Left ventricle myocardium inferior (tissue), 1 donor: ENCODE measurements around the gene RASA3. TPM values are rescaled to one million over a fixed set of nuclear protein-coding genes. Genes with fewer than 3 reads are reported as not detected.

Experiments
- DNase-seq: peaks from one replicate; pipeline ENCODE4 v3.0.0-alpha.2; 2020
- H3K27ac ChIP-seq: fragments of 200-600 bp; replicated peaks from 2 replicates; pipeline ENCODE4 v1.8.0; 2021
- H3K27me3 ChIP-seq: fragments of 200-600 bp; 2 replicates; pipeline ENCODE4 v1.8.0; 2021; ENCODE audit warnings: low read depth
- H3K36me3 ChIP-seq: fragments of 200-600 bp; 2 replicates; pipeline ENCODE4 v1.8.0; 2021
- H3K4me1 ChIP-seq: fragments of 200-600 bp; 2 replicates; pipeline ENCODE4 v1.8.0; 2021
- H3K4me3 ChIP-seq: fragments of 200-600 bp; 2 replicates; pipeline ENCODE4 v1.8.0; 2021; ENCODE audit warnings: mild to moderate bottlenecking, moderate library complexity
- H3K9me3 ChIP-seq: fragments of 200-600 bp; replicated peaks from 2 replicates; pipeline ENCODE4 v1.8.0; 2021
- intact Hi-C: fragments of 100-400 bp; cut with micrococcal nuclease; formaldehyde crosslinking; loops from one replicate; pipeline ENCODE4 v1.11.0; 2022
- total RNA-seq: library from RNA; stranded (reverse); fragmentation: NEBNext Ultra II Directional; extraction: Animal tissue kit (Norgen Biotek cat#: 25700); gene quantifications from one replicate; pipeline ENCODE4 v1.2.1, GENCODE V29; 2021
- TF ChIP-seq, protein P1 (sequence below): fragments of 200-600 bp; IDR thresholded peaks from 2 replicates; pipeline ENCODE4 v1.8.0; 2021; ENCODE audit warnings: antibody characterized with exemption, mild to moderate bottlenecking, borderline replicate concordance
- donor health status: DM: no; HTN: yes; CAD: no; lungs with severe emphysema.

Gene RASA3
- total RNA-seq, 1 donor from 2014 or later = 9.5 TPM

DNA sequence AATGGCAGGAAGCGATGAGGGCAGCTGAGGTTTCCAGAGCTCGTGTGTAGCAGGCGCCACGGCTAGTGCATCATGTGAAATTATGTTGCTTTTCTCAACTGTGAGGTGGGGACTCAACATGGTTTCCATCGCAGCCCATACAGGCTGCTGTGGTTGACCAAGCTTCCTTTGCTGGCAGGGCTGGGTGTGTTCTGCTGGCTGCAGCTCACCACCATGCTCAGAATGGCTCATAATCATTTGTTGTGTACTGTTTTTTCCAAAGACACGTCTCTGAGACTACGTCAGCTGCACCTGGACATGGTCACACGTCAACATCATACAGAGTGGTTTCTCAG is 16.1 kb upstream of the RASA3 start:
- TF ChIP-seq, protein P1, sequence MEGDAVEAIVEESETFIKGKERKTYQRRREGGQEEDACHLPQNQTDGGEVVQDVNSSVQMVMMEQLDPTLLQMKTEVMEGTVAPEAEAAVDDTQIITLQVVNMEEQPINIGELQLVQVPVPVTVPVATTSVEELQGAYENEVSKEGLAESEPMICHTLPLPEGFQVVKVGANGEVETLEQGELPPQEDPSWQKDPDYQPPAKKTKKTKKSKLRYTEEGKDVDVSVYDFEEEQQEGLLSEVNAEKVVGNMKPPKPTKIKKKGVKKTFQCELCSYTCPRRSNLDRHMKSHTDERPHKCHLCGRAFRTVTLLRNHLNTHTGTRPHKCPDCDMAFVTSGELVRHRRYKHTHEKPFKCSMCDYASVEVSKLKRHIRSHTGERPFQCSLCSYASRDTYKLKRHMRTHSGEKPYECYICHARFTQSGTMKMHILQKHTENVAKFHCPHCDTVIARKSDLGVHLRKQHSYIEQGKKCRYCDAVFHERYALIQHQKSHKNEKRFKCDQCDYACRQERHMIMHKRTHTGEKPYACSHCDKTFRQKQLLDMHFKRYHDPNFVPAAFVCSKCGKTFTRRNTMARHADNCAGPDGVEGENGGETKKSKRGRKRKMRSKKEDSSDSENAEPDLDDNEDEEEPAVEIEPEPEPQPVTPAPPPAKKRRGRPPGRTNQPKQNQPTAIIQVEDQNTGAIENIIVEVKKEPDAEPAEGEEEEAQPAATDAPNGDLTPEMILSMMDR = no peak
- H3K27ac ChIP-seq = no peak overlapping the region
- no peak for DNase-seq

DNA sequence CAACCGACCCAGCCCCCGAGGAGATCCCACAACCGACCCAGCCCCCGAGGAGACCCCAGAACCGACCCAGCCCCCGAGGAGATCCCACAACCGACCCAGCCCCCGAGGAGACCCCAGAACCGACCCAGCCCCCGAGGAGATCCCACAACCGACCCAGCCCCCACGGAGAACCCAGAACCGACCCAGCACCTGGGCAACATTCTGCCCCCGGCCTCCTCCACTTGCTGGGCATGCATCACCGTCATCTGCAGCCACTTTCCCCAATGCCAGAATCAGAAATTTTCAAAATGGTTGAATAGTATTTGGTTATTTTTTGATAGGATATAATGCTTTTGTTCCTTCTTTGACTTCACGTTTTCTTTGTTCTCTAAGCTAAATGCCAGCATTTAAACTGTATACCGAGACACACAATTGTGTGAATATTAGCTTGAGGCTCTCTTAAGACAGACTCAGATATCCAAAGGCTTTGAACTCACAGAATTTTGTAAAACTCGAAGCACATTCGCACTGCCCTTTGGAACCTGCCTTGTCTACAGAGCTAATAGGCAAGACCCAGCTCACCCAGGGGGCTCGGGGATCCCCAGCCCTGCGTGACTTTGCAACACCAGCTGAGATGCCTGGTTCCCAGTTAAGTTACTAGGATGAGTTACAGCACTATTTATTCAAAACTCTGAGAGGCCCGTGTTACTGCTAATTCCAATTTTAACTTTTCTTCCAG is 15.5 kb upstream of the RASA3 start:
- no peak for DNase-seq
- intact Hi-C loops = no loop called here

More for the DNA sequence above, 16.1 kb upstream of the RASA3 start:
- intact Hi-C loops = no loop called here
- Histone ChIP-seq H3K36me3 (no peaks in the 10 kb centered on the region), H3K4me3 (no peak overlapping the region), H3K27me3 (no peaks in the 10 kb centered on the region), H3K9me3 (no peaks in the 10 kb centered on the region), H3K4me1 (no peaks in the 10 kb centered on the region)

DNA sequence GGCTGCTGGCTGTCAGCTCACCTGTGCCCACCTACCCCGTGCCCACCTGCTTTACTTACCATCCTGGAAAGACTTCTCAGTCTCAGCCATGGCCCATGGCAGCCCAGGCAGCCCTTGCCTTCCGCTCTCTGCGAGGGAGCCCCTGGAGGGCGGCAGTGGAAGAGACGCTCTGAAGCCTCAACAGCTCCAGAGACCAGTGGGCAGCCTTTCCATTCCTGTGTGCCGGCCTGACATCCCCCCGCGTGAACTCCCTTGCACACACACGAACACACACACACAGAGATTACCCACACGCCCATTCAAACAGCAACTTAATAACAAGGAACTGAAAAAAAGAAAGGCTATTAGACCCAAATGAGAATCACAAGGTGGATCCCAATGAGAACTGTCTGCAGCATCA is 14.2 kb upstream of the RASA3 start:
- Histone ChIP-seq H3K27ac (no peak overlapping the region), H3K36me3 (no peaks in the 10 kb centered on the region), H3K4me1 (no peaks in the 10 kb centered on the region), H3K4me3 (no peak overlapping the region), H3K9me3 (no peaks in the 10 kb centered on the region), H3K27me3 (no peaks in the 10 kb centered on the region)
- intact Hi-C loops = no loop called here
- TF ChIP-seq, protein P1 = no peak
- DNase-seq = no peak

More for the DNA sequence above, 15.5 kb upstream of the RASA3 start:
- TF ChIP-seq, protein P1 = no peak
- no peak overlapping the region for H3K27ac ChIP-seq
- H3K4me1 ChIP-seq = no peaks in the 10 kb centered on the region
- no peaks in the 10 kb centered on the region for H3K36me3 ChIP-seq
- no peak overlapping the region for H3K4me3 ChIP-seq
- H3K27me3 ChIP-seq = no peaks in the 10 kb centered on the region
- H3K9me3 ChIP-seq = no peaks in the 10 kb centered on the region

DNA sequence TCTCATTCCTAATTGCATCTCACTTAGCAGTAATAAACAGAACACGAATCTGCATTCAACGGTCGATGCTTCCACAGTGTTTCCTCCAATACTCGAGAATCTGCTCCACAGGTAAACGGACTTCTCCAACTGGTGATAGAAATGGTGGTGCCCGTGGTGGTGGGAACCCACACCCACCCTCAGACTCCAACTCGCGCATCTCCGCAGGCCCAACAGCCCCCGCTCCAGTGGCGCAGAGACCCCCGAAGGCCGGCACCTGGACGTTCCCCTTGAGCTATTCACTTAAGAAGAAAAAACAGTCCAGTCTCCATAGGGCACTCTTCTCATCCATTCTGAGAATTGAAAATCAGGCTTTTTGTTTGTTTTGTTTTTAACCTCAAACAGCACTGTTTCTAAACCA is 13.8 kb upstream of the RASA3 start:
- H3K4me1 ChIP-seq = no peaks in the 10 kb centered on the region
- no peaks in the 10 kb centered on the region for H3K9me3 ChIP-seq
- intact Hi-C loops = no loop called here
- H3K27ac ChIP-seq = no peak overlapping the region
- H3K4me3 ChIP-seq = no peak overlapping the region
- no peaks in the 10 kb centered on the region for H3K36me3 ChIP-seq
- H3K27me3 ChIP-seq = no peaks in the 10 kb centered on the region
- TF ChIP-seq, protein P1 = no peak
- no peak for DNase-seq

DNA sequence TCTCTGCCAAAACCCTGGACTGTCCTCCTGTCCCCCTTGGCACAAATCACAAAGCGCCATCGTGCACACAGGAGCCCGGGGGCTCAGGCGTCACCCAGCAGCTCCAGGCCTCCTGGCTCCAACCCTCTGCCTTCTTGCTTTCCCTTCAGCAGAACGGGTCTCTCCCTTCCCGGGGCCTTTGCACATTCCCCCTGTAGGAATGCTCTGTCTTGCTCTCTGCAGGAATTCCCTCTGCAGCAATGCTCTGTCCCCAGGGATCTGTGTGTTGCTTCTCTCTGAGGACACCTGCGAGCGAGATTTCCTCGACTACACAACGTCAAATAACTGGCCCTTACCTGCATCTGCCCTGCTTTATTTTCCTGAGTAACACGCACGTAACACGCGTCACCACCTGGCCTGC is 13.3 kb upstream of the RASA3 start:
- DNase-seq = no peak
- Histone ChIP-seq H3K4me3 (no peak overlapping the region), H3K36me3 (no peaks in the 10 kb centered on the region), H3K27ac (no peak overlapping the region), H3K4me1 (no peaks in the 10 kb centered on the region), H3K9me3 (no peaks in the 10 kb centered on the region), H3K27me3 (no peaks in the 10 kb centered on the region)
- TF ChIP-seq, protein P1 = no peak
- intact Hi-C loops = no loop called here

DNA sequence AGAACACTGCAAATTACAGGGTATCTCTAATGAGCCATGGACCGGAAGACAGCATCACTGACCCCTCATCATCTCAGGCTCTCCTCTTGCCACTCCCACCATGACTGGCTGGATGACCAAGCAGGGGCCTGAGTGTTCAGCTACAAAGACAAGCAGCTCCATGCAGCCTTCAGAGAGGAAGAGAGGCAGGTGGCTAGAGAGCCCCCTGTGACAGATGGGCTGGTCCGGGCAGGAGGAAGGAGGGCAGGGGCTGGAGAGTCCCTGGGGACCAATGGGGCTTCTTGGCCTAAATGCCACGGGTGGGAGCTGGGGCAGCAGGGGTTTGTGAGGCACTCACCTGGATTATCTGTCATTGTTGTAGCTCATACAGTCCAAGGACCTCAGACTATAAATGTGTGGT is 12.8 kb upstream of the RASA3 start:
- H3K27me3 ChIP-seq = no peaks in the 10 kb centered on the region
- intact Hi-C loops = no loop called here
- no peaks in the 10 kb centered on the region for H3K9me3 ChIP-seq
- H3K36me3 ChIP-seq = no peaks in the 10 kb centered on the region
- H3K4me1 ChIP-seq = no peaks in the 10 kb centered on the region
- TF ChIP-seq, protein P1 = no peak
- no peak for DNase-seq
- H3K27ac ChIP-seq = no peak overlapping the region
- no peak overlapping the region for H3K4me3 ChIP-seq
